Lung (tissue), 12 donors: ENCODE measurements around the gene SFXN3. TPM values are rescaled to one million over a fixed set of nuclear protein-coding genes. Genes with fewer than 3 reads are reported as not detected.

ENCODE experiments used
- ATAC-seq: fragments of 200-7000 bp; cut with Tn5 transposase; one replicate; pipeline ENCODE4 v1.9.1; 2020; ENCODE audit warnings: moderate number of reproducible peaks; ENCODE audit not compliant: insufficient read depth, low FRiP score
- DNase-seq, 3 donors: peaks; one replicate each; pipeline ENCODE4 v3.0.0-alpha.2; 2013 to 2017
- H3K27ac ChIP-seq, 2 donors: one replicate each; pipeline ENCODE4 v1.5.1; 2013; ENCODE audit warnings: mild to moderate bottlenecking in 2 of 2, moderate library complexity in 2 of 2, control low read depth in 1 of 2, inconsistent platforms in 1 of 2, low read depth in 1 of 2, low read length in 1 of 2
- H3K27me3 ChIP-seq, 3 donors: one replicate each; pipeline ENCODE4 v1.5.1; 2013; ENCODE audit warnings: low read length in 2 of 3; ENCODE audit not compliant: control insufficient read depth in 3 of 3, insufficient read depth in 3 of 3
- H3K36me3 ChIP-seq, 4 donors: one replicate each; pipeline ENCODE4 v1.5.1; 2013; ENCODE audit warnings: low read length in 4 of 4, mild to moderate bottlenecking in 1 of 4, moderate library complexity in 1 of 4; ENCODE audit not compliant: control insufficient read depth in 4 of 4, insufficient read depth in 4 of 4
- H3K4me1 ChIP-seq, 5 donors: one replicate each; pipeline ENCODE4 v1.5.1; 2013; ENCODE audit warnings: low read length in 5 of 5, mild to moderate bottlenecking in 2 of 5, moderate library complexity in 1 of 5; ENCODE audit not compliant: control insufficient read depth in 5 of 5, insufficient read depth in 5 of 5
- H3K4me3 ChIP-seq: one replicate; pipeline ENCODE4 v1.5.1; 2013; ENCODE audit warnings: mild to moderate bottlenecking, control low read depth, moderate library complexity
- H3K9ac ChIP-seq, 2 donors: one replicate each; pipeline ENCODE4 v1.5.1; 2013; ENCODE audit warnings: low read length in 2 of 2, control low read depth in 1 of 2; ENCODE audit not compliant: insufficient read depth in 1 of 2
- H3K9me3 ChIP-seq, 4 donors: one replicate each; pipeline ENCODE4 v1.5.1; 2013; ENCODE audit warnings: low read length in 3 of 4, mild to moderate bottlenecking in 1 of 4, moderate library complexity in 1 of 4; ENCODE audit not compliant: control insufficient read depth in 4 of 4, insufficient read depth in 3 of 4
- WGBS, 2 donors: extraction: QIAGEN DNeasy Blood & Tissue Kit; methylation state at CpG; one replicate each; pipeline ENCODE4 v1.1.7; 2013; 5-methylcytosine and 5-hydroxymethylcytosine counted together
- polyA plus RNA-seq, 2 donors: library from polyadenylated mRNA; stranded (reverse); fragments of 200-250 nt; gene quantifications; one replicate each; pipeline ENCODE4 v1.2.1, GENCODE V29; 2013
- total RNA-seq, 2 donors: library from RNA; depleted of rRNA in 1 of 2; stranded (reverse); fragments of >200 nt in 1 of 2; gene quantifications; one replicate each; pipeline ENCODE4 v1.2.1, GENCODE V29; 2014 to 2021
- TF ChIP-seq, protein P1 (sequence below): IDR thresholded peaks from 2 replicates; pipeline ENCODE4 v1.5.1; 2012; ENCODE audit warnings: mild to moderate bottlenecking; ENCODE audit errors: control extremely low read depth, extremely low read depth
- donor health status: control.
- donor health status: control.
- donor health status: Bipolar disorder and iron deficiency.
- donor health status: healthy.
- donor health status: DM: yes; HTN: yes; CAD: no.

Gene SFXN3
- total and polyA plus RNA-seq, 4 donors, result 36.4 to 95.8 (median 39.6) TPM

GRCh38 chr10:101021239-101021638 lies 9.8 kb upstream of the SFXN3 start:
- no peaks in the 10 kb centered on the region for H3K36me3 ChIP-seq
- 90 to 99% methylated on average over 4 of the region's 4 CpGs for WGBS, 2 donors
- H3K27me3 ChIP-seq, result peaks cover 2 to 14% (median 7%) of the 10 kb centered on the region in 3 donors
- H3K9ac ChIP-seq, result no peak overlapping the region
- H3K4me3 ChIP-seq, result no peak overlapping the region
- ATAC-seq (no peak), DNase-seq (no peak)
- no peaks in the 10 kb centered on the region for H3K9me3 ChIP-seq
- no peak overlapping the region for H3K27ac ChIP-seq
- H3K4me1 ChIP-seq, result peaks cover 0 to 10% (median 0%) of the 10 kb centered on the region in 5 donors
- TF ChIP-seq, protein P1, sequence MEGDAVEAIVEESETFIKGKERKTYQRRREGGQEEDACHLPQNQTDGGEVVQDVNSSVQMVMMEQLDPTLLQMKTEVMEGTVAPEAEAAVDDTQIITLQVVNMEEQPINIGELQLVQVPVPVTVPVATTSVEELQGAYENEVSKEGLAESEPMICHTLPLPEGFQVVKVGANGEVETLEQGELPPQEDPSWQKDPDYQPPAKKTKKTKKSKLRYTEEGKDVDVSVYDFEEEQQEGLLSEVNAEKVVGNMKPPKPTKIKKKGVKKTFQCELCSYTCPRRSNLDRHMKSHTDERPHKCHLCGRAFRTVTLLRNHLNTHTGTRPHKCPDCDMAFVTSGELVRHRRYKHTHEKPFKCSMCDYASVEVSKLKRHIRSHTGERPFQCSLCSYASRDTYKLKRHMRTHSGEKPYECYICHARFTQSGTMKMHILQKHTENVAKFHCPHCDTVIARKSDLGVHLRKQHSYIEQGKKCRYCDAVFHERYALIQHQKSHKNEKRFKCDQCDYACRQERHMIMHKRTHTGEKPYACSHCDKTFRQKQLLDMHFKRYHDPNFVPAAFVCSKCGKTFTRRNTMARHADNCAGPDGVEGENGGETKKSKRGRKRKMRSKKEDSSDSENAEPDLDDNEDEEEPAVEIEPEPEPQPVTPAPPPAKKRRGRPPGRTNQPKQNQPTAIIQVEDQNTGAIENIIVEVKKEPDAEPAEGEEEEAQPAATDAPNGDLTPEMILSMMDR, result no peak

DNA sequence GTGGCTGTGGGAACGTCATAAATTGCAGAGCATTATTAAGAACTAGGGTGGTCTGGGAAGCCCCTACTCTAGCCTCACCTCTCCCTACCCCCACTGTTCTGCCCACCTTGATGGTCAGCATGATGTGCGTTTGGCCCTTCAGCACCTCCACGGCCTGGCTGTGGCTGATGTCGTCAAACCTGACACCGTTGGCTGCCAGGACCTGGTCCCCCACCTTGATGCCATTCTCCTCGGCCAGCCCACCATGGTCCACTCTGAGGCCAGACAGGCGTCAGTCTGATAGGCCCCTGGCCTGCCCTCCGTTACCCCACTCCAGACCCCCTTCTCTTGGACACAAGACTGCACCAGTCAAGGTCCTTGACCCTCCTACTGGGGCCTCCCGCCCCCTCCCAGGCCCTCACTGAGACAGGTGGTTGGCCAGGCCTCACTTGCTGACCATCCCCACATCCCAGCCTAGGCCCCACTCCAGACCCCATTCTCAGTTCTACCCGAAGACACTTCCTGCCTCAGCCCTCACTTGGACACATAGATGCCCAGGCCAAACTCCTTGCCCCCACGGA lies 9.3 kb upstream of the SFXN3 start:
- ATAC-seq, result no peak
- Histone ChIP-seq H3K4me1 (peaks cover 0 to 10% (median 0%) of the 10 kb centered on the region in 5 donors), H3K36me3 (no peaks in the 10 kb centered on the region), H3K27ac (no peak overlapping the region), H3K4me3 (no peak overlapping the region), H3K9ac (no peak overlapping the region), H3K27me3 (peaks cover 0 to 12% (median 4%) of the 10 kb centered on the region in 3 donors), H3K9me3 (no peaks in the 10 kb centered on the region)
- DNase-seq, result no peak
- 87 to 92% methylated on average over 11 of the region's 11 CpGs for WGBS, 2 donors
- TF ChIP-seq, protein P1, result no peak

GRCh38 chr10:101022967-101023705 lies 7.9 kb upstream of the SFXN3 start:
- Histone ChIP-seq H3K9me3 (no peaks in the 10 kb centered on the region), H3K27ac (no peak overlapping the region), H3K4me1 (peaks cover 0 to 7% (median 0%) of the 10 kb centered on the region in 5 donors), H3K27me3 (peaks cover 0 to 6% (median 0%) of the 10 kb centered on the region in 3 donors), H3K9ac (no peak overlapping the region), H3K36me3 (no peaks in the 10 kb centered on the region), H3K4me3 (no peak overlapping the region)
- WGBS, 2 donors, result 92 to 96% methylated on average over 14 to 15 of the region's 15 CpGs
- TF ChIP-seq, protein P1, result no peak
- no peak for DNase-seq
- no peak for ATAC-seq
